ENCODE measurements around the gene NCOA7. TPM values are rescaled to one million over a fixed set of nuclear protein-coding genes. Genes with fewer than 3 reads are reported as not detected.

The NCOA7 gene
- total RNA-seq, 1 experiment from 2014 or later: 9.4 TPM

- H3K79me2 ChIP-seq (ENCODE audit: insufficient read depth, low read length): no peaks in the 10 kb centered on the region
- no peak overlapping the region for H4K91ac ChIP-seq (ENCODE audit: insufficient read length, low read depth, low read length)
- H2AK5ac ChIP-seq (ENCODE audit: insufficient read length, low read length): no peak overlapping the region
- no peak overlapping the region for H3K23ac ChIP-seq (ENCODE audit: insufficient read length, low read depth, low read length)
- no peaks in the 10 kb centered on the region for H3K4me1 ChIP-seq (ENCODE audit: insufficient read depth, low read length)
- Mint-ChIP-seq H3K27ac (no peak overlapping the region), H3K36me3 (ENCODE audit: insufficient read depth in 1 of 3, low read depth in 3 of 3) (no peaks in the 10 kb centered on the region), H3K4me3 (no peak overlapping the region), H3K4me1 (peaks cover 3% of the 10 kb centered on the region in 2 experiments; a peak in 3 of 4 replicates), H3K9me3 (no peaks in the 10 kb centered on the region; a peak in 1 of 5 replicates), H3K27me3 (ENCODE audit: low read depth) (no peaks in the 10 kb centered on the region)
- WGBS (ENCODE audit: extremely low coverage, insufficient read length, low lambda C conversion rate): no CpG with 5 or more reads among the region's 6 CpGs
- no peak overlapping the region for H3K27ac ChIP-seq (ENCODE audit: insufficient read length, low read depth, low read length)
- TF ChIP-seq, protein P1, sequence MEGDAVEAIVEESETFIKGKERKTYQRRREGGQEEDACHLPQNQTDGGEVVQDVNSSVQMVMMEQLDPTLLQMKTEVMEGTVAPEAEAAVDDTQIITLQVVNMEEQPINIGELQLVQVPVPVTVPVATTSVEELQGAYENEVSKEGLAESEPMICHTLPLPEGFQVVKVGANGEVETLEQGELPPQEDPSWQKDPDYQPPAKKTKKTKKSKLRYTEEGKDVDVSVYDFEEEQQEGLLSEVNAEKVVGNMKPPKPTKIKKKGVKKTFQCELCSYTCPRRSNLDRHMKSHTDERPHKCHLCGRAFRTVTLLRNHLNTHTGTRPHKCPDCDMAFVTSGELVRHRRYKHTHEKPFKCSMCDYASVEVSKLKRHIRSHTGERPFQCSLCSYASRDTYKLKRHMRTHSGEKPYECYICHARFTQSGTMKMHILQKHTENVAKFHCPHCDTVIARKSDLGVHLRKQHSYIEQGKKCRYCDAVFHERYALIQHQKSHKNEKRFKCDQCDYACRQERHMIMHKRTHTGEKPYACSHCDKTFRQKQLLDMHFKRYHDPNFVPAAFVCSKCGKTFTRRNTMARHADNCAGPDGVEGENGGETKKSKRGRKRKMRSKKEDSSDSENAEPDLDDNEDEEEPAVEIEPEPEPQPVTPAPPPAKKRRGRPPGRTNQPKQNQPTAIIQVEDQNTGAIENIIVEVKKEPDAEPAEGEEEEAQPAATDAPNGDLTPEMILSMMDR (conservative IDR thresholded peaks at IDR 0.05): no peak
- H3K27me3 ChIP-seq (ENCODE audit: insufficient read depth, low read length): no peaks in the 10 kb centered on the region
- H2BK120ac ChIP-seq (ENCODE audit: low read depth, low read length, poor library complexity, severe bottlenecking): no peak overlapping the region
- H3K79me1 ChIP-seq (ENCODE audit: insufficient read depth, low read depth, low read length, poor library complexity, severe bottlenecking): no peaks in the 10 kb centered on the region
- no peak overlapping the region for H4K8ac ChIP-seq (replicated peaks; ENCODE audit: insufficient read length, low read depth, low read length)
- no peaks in the 10 kb centered on the region for H3K9me3 ChIP-seq (ENCODE audit: control insufficient read depth, low read depth, low read length)
- no peak overlapping the region for H2BK15ac ChIP-seq (ENCODE audit: low read depth, low read length)
- no peak for DNase-seq
- no peak overlapping the region for H4K5ac ChIP-seq (ENCODE audit: insufficient read length, low read depth, low read length)
- H3K9ac ChIP-seq (ENCODE audit: extremely low read depth, insufficient read length, low read length): no peak overlapping the region
- no peak overlapping the region for H3K18ac ChIP-seq (ENCODE audit: insufficient read length, low read depth, low read length)
- H2BK12ac ChIP-seq (ENCODE audit: insufficient read length, low read depth, low read length): no peak overlapping the region
- no peaks in the 10 kb centered on the region for H4K20me1 ChIP-seq (ENCODE audit: control insufficient read depth, insufficient read depth, insufficient read length)
- H2BK5ac ChIP-seq (ENCODE audit: insufficient read length, low read length): no peak overlapping the region
- H3K23me2 ChIP-seq (ENCODE audit: insufficient read length, low read depth, low read length, poor library complexity, severe bottlenecking): no peaks in the 10 kb centered on the region
- no peak overlapping the region for H2BK20ac ChIP-seq (ENCODE audit: low read depth, low read length, poor library complexity, severe bottlenecking)
- H3K56ac ChIP-seq (ENCODE audit: insufficient read length, low read depth, low read length): no peak overlapping the region
- no peak overlapping the region for H3K14ac ChIP-seq (ENCODE audit: insufficient read depth, low read length)
- no peak overlapping the region for H3K4ac ChIP-seq (ENCODE audit: low read depth, low read length)
- no peak overlapping the region for H3K4me2 ChIP-seq (ENCODE audit: insufficient read depth, insufficient read length, low read length)
- no peak overlapping the region for H2AFZ ChIP-seq (ENCODE audit: low read length)
- H3T11ph ChIP-seq (ENCODE audit: low read length): no peak overlapping the region
These were observed 67.1 kb downstream of the NCOA7 start for GRCh38 chr6:125857846-125858245.
